ENCODE data around the gene UQCRHL.

The UQCRHL gene

GRCh38 chr1:15849775-15850324 lies 42.4 kb upstream of the UQCRHL start:
- no peak for TF ChIP-seq CTCF (conservative IDR thresholded peaks at IDR 0.05)
- H3K27ac ChIP-seq, result peak overlapping the region; percentile 98

- H3K27ac ChIP-seq, result peak overlapping the region; percentile 98
- TF ChIP-seq CTCF (conservative IDR thresholded peaks at IDR 0.05), result no peak
Measured at GRCh38 chr1:15848929-15849774, 41.7 kb upstream of the UQCRHL start.

GRCh38 chr1:15848143-15848928 lies 40.9 kb upstream of the UQCRHL start:
- peak overlapping the region; percentile 98 for H3K27ac ChIP-seq
- TF ChIP-seq CTCF (conservative IDR thresholded peaks at IDR 0.05), result no peak

- no peak for TF ChIP-seq CTCF (conservative IDR thresholded peaks at IDR 0.05)
- peak overlapping the region; percentile 98 for H3K27ac ChIP-seq
Measured at GRCh38 chr1:15847893-15848142, 40.4 kb upstream of the UQCRHL start.

GRCh38 chr1:15847100-15847892 lies 39.8 kb upstream of the UQCRHL start, which contains the start of gene SPEN:
SPEN (plus strand) TSS chr1:15847707; CDS start chr1:15848068, 361 bp downstream.
- H3K27ac ChIP-seq, result peak within 1 kb of the TSS; percentile 98
- no peak for TF ChIP-seq CTCF (conservative IDR thresholded peaks at IDR 0.05)

- peak overlapping the region; percentile 98 for H3K27ac ChIP-seq
Measured at GRCh38 chr1:15846056-15846455, 38.6 kb upstream of the UQCRHL start.

- no peak for TF ChIP-seq CTCF (conservative IDR thresholded peaks at IDR 0.05)
- no peak overlapping the region; the same call in 1 of the 2 replicates for H3K27ac ChIP-seq
Measured at GRCh38 chr1:15843826-15844572, 36.5 kb upstream of the UQCRHL start.

All from VCaP (cell line).